GM19035 (cell line): ENCODE data around the gene CCDC9B.

Source experiments
- ATAC-seq: cut with Tn5 transposase; IDR thresholded peaks from one replicate; pipeline ENCODE4 v1.9.1; 2021; ENCODE audit not compliant: unreplicated experiment

The CCDC9B gene

DNA sequence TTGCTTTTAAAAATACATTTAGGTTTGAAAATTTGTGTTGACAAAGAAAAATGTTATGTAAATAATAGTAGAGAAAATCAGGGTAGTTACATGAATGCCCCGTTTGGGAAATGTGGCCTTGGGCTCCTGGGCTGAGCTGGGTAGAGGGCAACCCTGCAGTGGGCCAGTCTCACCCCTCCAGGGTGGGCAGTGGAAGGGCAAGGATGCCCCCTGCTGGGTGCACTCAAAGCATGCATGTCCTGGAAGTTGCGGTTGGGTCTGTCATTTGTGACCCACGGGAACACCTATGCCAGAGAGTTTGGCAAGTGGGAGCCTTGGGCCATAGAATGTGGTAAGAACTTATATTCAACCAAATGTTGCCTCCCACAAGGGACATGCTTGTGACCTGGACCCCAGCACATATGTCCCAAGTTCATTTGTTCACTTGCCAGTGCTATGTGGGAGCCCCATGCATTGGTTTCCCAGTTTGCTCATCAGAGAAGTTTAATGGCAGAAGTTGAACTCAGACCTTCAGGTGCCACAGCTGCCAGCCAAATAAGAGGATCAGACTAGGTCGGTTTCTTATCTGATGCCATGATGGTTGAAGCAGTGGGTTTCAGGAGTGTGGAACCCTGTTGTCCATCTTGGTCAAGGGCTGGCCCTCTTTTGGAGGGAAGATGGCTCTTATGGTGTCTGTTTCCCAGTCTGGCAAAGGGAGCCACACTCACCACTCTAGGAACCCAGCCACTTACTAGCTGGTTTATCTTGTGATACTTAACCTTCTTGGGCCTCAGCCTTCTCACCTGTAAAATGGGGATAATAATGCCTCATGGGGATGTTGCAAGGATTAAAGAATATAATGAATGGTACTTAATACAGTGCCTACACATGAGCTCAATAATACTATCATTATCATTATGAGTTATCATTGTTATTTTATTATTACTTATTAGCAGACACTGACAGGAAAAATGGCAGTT lies 30.5 kb downstream of the CCDC9B start:
- ATAC-seq = no peak

GRCh38 chr15:40309344-40309862 lies 31.3 kb downstream of the CCDC9B start:
- ATAC-seq = no peak

DNA sequence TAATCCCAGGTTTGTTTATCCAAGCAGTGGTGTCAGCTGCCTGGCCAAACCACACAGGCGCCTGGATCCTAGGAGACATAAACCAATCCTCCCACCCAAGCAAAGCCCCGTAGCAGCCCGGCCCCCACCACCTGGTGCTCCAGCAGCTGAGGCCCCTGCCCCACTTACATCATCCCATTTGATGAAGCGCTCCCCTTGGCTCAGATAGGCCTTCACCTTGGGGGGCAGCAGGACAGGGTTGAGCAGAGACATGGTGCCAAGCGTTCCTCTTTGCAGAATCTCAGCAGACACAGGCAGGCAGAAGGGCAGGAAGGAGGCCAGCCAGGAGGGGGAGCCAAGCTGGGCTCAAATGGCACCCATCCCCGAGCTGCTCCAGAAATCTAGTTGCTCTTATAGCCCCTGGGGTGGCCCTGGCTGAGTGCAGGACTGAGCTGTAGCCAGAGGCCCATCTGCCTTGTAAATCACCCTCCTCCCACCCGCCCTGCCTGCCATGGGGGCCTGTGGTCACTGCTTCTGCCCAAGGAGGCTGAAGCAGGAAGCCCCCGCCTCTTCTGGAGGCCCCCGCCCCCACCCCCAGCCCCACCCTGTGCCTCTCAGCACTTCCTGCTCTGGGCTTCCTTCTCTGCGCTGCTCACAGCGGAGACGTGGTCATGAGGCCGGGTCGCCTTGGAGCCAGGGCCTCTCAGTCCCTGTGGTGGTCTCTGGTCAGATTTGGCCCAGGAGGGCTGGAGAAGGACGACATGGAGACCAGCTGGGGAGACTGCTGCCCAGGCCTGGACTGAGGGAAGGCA lies 33.1 kb downstream of the CCDC9B start, which contains the start of gene PLCB2:
TSS of gene PLCB2 (minus strand) at position 515 of the 791 bp plus-strand sequence. CDS start at position 252, 263 bp downstream.
- peak; percentile 58 for ATAC-seq

GRCh38 chr15:40306908-40307307 lies 33.8 kb downstream of the CCDC9B start:
- ATAC-seq = no peak

DNA sequence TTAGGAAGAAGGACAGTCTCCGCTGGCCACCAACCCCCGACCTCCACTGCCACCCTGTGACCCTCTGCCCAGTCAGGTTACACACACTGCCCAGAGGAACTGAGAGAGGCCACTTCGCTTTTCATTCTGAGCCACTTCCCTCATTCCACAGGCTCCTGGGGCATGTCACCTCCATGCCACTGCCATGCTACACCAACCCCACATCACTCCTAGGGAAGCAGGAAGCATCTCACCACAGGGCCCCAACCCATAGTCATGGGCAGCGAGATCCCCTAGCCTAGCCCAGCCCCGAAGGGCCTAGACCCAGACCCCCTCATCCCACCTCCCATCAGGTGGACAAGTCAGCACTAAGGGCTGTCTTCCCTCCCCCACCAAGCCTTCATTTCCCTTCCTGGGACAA lies 34.4 kb downstream of the CCDC9B start:
- no peak for ATAC-seq

DNA sequence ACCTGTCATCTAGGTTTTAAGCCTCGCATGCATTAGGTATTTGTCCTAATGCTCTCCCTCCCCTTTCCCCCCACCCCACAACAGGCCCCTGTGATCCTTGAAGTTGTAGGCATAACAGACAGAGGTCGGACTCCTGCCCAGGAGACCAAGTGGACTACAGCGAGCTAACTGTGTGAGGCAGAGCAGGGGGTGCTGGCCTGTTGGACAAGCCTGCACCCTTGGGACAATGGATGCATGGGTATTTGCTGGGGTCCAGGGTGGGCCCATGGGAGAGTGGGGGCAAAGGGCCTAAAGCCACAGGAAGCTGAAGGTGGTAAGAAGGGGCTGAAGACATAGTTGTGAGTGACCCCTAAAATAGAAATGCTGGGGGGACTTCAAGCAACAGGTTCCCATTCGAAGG lies 35.5 kb downstream of the CCDC9B start:
- ATAC-seq = no peak

- ATAC-seq = no peak
Measured at GRCh38 chr15:40303576-40303975, 37.2 kb downstream of the CCDC9B start.

- ATAC-seq = no peak
Measured at GRCh38 chr15:40302981-40303380, 37.8 kb downstream of the CCDC9B start.

GRCh38 chr15:40302288-40302886 lies 38.4 kb downstream of the CCDC9B start:
- no peak for ATAC-seq

DNA sequence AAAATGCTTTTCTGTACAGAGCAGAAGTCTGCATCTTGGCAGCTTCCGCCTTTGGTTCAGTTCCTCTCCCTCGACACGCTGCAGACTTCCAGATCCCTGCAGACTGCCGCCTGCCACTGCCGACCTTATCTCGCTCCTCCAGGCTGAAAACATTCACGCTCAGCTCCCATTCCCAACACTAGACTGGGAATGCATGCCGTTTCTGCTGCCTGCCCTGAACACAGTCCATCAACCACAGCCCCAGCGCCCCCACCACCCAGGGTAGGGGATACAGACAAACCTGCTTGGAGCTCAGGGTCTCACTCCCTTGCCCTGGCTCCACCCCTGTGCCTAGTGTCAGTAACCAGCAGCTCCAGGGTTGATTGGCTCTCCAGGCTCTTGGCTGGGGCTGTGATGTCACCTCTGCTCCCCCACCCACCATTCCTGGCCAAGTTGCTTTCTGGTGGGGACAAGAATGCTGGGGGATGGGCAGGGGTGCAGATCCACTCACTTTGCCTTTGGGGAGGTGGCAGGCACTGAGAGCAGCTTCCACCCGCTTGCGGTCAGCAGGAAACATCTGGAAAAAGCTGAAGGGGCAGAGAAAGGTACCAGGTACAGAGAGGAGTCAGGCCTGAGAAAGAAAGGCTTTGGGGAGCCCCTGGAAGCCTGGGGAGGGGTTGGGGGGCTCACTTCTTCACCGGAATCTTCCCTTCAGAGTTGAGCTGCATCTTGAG lies 39.1 kb downstream of the CCDC9B start:
- no peak for ATAC-seq

- no peak for ATAC-seq
Measured at GRCh38 chr15:40300771-40301170, 40.0 kb downstream of the CCDC9B start.

GRCh38 chr15:40300367-40300766 lies 40.4 kb downstream of the CCDC9B start:
- no peak for ATAC-seq

DNA sequence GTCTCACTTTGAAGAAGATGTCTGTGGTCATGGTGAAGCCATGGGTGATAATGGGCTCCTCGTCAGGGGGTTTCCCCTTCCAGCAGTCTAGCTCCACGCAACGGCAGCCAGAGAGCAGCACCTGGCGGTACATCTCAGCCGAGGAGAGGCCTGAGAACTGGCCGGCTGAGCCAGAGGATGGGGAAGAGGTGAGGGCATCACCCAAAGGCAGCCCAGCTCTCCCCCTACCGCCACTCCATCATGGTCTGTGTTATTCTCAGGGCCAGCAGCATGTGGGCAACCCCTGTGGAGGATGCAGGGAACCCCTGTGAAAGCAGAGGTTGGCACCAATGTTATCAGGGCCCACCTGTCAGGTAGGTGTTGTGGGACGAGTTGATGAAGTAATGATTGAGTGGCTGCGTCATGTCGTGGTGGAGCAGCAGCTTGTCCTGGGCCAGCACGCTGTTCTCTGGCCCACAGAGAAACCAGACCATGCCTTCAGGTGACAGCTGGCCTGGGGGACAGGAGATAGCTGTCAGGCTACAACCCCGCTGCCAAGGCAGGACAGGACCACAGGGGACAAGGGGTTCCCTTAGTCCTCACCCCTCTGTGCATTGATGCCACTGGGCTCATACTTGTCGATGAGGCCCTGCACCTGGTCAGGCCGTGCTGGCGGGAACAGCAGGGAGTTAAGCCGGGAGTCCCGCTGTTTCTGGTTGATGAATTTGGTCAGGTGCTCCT lies 42.4 kb downstream of the CCDC9B start:
- ATAC-seq = no peak

- ATAC-seq = no peak
Measured at GRCh38 chr15:40297356-40297755, 43.4 kb downstream of the CCDC9B start.

- no peak for ATAC-seq
Measured at GRCh38 chr15:40296561-40297230, 44.0 kb downstream of the CCDC9B start.

GRCh38 chr15:40295877-40296560 lies 44.7 kb downstream of the CCDC9B start:
- no peak for ATAC-seq

GRCh38 chr15:40295297-40295696 lies 45.4 kb downstream of the CCDC9B start:
- no peak for ATAC-seq
